H9 (cell line): ENCODE measurements around the gene ATOH7. TPM values are rescaled to one million over a fixed set of nuclear protein-coding genes. Genes with fewer than 3 reads are reported as not detected.

Experiments
- DNase-seq: peaks from one replicate; pipeline ENCODE4 v3.0.0-alpha.2; 2017
- H2AFZ ChIP-seq: one replicate; pipeline ENCODE4 v1.6.1; 2013; ENCODE audit warnings: mild to moderate bottlenecking, low read length, control low read depth, moderate library complexity
- H2AK5ac ChIP-seq: 2 replicates; pipeline ENCODE4 v1.6.1; 2013; ENCODE audit warnings: low read length, control low read depth, mixed read lengths; ENCODE audit not compliant: insufficient read length
- H2BK120ac ChIP-seq: one replicate; pipeline ENCODE4 v1.6.1; 2013; ENCODE audit warnings: low read depth, mild to moderate bottlenecking, low read length, control low read depth, inconsistent platforms; ENCODE audit not compliant: poor library complexity, severe bottlenecking
- H2BK12ac ChIP-seq: 2 replicates; pipeline ENCODE4 v1.6.1; 2013; ENCODE audit warnings: low read length, control low read depth, mixed read lengths, low read depth; ENCODE audit not compliant: insufficient read length
- H2BK15ac ChIP-seq: 2 replicates; pipeline ENCODE4 v1.6.1; 2013; ENCODE audit warnings: low read depth, low read length, control low read depth
- H2BK20ac ChIP-seq: one replicate; pipeline ENCODE4 v1.6.1; 2013; ENCODE audit warnings: low read depth, mild to moderate bottlenecking, low read length, control low read depth, inconsistent platforms; ENCODE audit not compliant: poor library complexity, severe bottlenecking
- H2BK5ac ChIP-seq: 2 replicates; pipeline ENCODE4 v1.6.1; 2013; ENCODE audit warnings: low read length, control low read depth, mixed read lengths; ENCODE audit not compliant: insufficient read length
- H3K14ac ChIP-seq: 2 replicates; pipeline ENCODE4 v1.6.1; 2013; ENCODE audit warnings: low read length, control low read depth; ENCODE audit not compliant: insufficient read depth
- H3K18ac ChIP-seq: 2 replicates; pipeline ENCODE4 v1.6.1; 2013; ENCODE audit warnings: low read depth, mild to moderate bottlenecking, mixed read lengths, low read length, control low read depth; ENCODE audit not compliant: insufficient read length
- H3K23ac ChIP-seq: 2 replicates; pipeline ENCODE4 v1.6.1; 2013; ENCODE audit warnings: low read length, control low read depth, mixed read lengths, low read depth; ENCODE audit not compliant: insufficient read length
- H3K23me2 ChIP-seq: 2 replicates; pipeline ENCODE4 v1.6.1; 2013; ENCODE audit warnings: low read depth, mild to moderate bottlenecking, mixed read lengths, low read length, control low read depth; ENCODE audit not compliant: insufficient read length, poor library complexity, severe bottlenecking
- H3K27ac ChIP-seq: 2 replicates; pipeline ENCODE4 v1.5.1; 2013; ENCODE audit warnings: low read length, control low read depth, mixed read lengths, low read depth; ENCODE audit not compliant: insufficient read length
- H3K27me3 ChIP-seq: 2 replicates; pipeline ENCODE4 v1.6.1; 2013; ENCODE audit warnings: low read length, control low read depth, inconsistent platforms; ENCODE audit not compliant: insufficient read depth
- H3K4ac ChIP-seq: 2 replicates; pipeline ENCODE4 v1.6.1; 2013; ENCODE audit warnings: low read depth, mild to moderate bottlenecking, control low read depth, inconsistent platforms, low read length, moderate library complexity
- H3K4me1 ChIP-seq: 2 replicates; pipeline ENCODE4 v1.6.1; 2013; ENCODE audit warnings: low read length, control low read depth, inconsistent platforms; ENCODE audit not compliant: insufficient read depth
- H3K4me2 ChIP-seq: 2 replicates; pipeline ENCODE4 v1.6.1; 2013; ENCODE audit warnings: low read length, control low read depth, mixed read lengths; ENCODE audit not compliant: insufficient read length, insufficient read depth
- H3K56ac ChIP-seq: 2 replicates; pipeline ENCODE4 v1.6.1; 2013; ENCODE audit warnings: low read depth, mild to moderate bottlenecking, mixed read lengths, low read length, control low read depth; ENCODE audit not compliant: insufficient read length
- H3K79me1 ChIP-seq: 2 replicates; pipeline ENCODE4 v1.6.1; 2013; ENCODE audit warnings: low read depth, mild to moderate bottlenecking, moderate library complexity, low read length, control low read depth, inconsistent platforms; ENCODE audit not compliant: insufficient read depth, poor library complexity, severe bottlenecking
- H3K79me2 ChIP-seq: 2 replicates; pipeline ENCODE4 v1.6.1; 2013; ENCODE audit warnings: low read length, control low read depth, inconsistent platforms; ENCODE audit not compliant: insufficient read depth
- H3K9ac ChIP-seq: 2 replicates; pipeline ENCODE4 v1.6.1; 2013; ENCODE audit warnings: low read length, control low read depth, mixed read lengths; ENCODE audit not compliant: insufficient read length; ENCODE audit errors: extremely low read depth
- H3K9me3 ChIP-seq: one replicate; pipeline ENCODE4 v1.6.1; 2013; ENCODE audit warnings: low read depth, low read length, inconsistent platforms; ENCODE audit not compliant: control insufficient read depth
- H3T11ph ChIP-seq: one replicate; pipeline ENCODE4 v1.6.1; 2013; ENCODE audit warnings: mild to moderate bottlenecking, low read length, control low read depth, inconsistent platforms
- H4K20me1 ChIP-seq: one replicate; pipeline ENCODE4 v1.6.1; 2013; ENCODE audit not compliant: control insufficient read depth, insufficient read length, insufficient read depth
- H4K5ac ChIP-seq: 2 replicates; pipeline ENCODE4 v1.6.1; 2013; ENCODE audit warnings: low read depth, mild to moderate bottlenecking, mixed read lengths, low read length, control low read depth; ENCODE audit not compliant: insufficient read length
- H4K8ac ChIP-seq: replicated peaks from 2 replicates; pipeline ENCODE4 v1.6.1; 2013; ENCODE audit warnings: low read length, control low read depth, mixed read lengths, low read depth; ENCODE audit not compliant: insufficient read length
- H4K91ac ChIP-seq: 2 replicates; pipeline ENCODE4 v1.6.1; 2013; ENCODE audit warnings: low read depth, mild to moderate bottlenecking, moderate library complexity, mixed read lengths, low read length, control low read depth; ENCODE audit not compliant: insufficient read length
- H3K27ac Mint-ChIP-seq, 3 experiments: 2 replicates in 2 of 3; 3 replicates in 1 of 3; pipeline ENCODE4 v1.8.0; 2020 to 2021; ENCODE audit warnings: mixed read lengths in 3 of 3, mild to moderate bottlenecking in 1 of 3, moderate library complexity in 1 of 3
- H3K27me3 Mint-ChIP-seq: 2 replicates; pipeline ENCODE4 v1.8.0; 2021; ENCODE audit warnings: low read depth, mild to moderate bottlenecking, moderate library complexity, mixed read lengths
- H3K36me3 Mint-ChIP-seq, 3 experiments: 2 replicates in 2 of 3; 3 replicates in 1 of 3; pipeline ENCODE4 v1.8.0; 2020 to 2021; ENCODE audit warnings: low read depth in 3 of 3, mixed read lengths in 3 of 3; ENCODE audit not compliant: insufficient read depth in 1 of 3
- H3K4me1 Mint-ChIP-seq, 2 experiments: 2 replicates each; pipeline ENCODE4 v1.8.0; 2020; ENCODE audit warnings: mixed read lengths in 2 of 2
- H3K4me3 Mint-ChIP-seq, 2 experiments: 2 replicates in 1 of 2; 3 replicates in 1 of 2; pipeline ENCODE4 v1.8.0; 2020 to 2021; ENCODE audit warnings: mild to moderate bottlenecking in 2 of 2, mixed read lengths in 2 of 2, moderate library complexity in 1 of 2
- H3K9me3 Mint-ChIP-seq, 2 experiments: 2 replicates in 1 of 2; 3 replicates in 1 of 2; pipeline ENCODE4 v1.8.0; 2020; ENCODE audit warnings: mild to moderate bottlenecking in 2 of 2, mixed read lengths in 2 of 2, moderate library complexity in 1 of 2
- CTCF ChIP-seq: fragments of 200-600 bp; sonication (generic); conservative IDR thresholded peaks from 3 replicates; pipeline ENCODE4 v1.8.0; 2021; ENCODE audit warnings: antibody characterized with exemption, mild to moderate bottlenecking
- total RNA-seq: library from RNA; stranded (reverse); gene quantifications from 2 replicates; pipeline ENCODE4 v1.2.1, GENCODE V29; 2021

Gene ATOH7
- total RNA-seq, 1 experiment from 2014 or later: 0.20 TPM

GRCh38 chr10:68221196-68221595, 10.7 kb downstream of the ATOH7 start:
- Histone ChIP-seq H4K8ac (no peak overlapping the region), H3K4ac (no peak overlapping the region), H3K9me3 (no peaks in the 10 kb centered on the region), H3K56ac (no peak overlapping the region), H3K79me1 (no peaks in the 10 kb centered on the region), H3K23me2 (no peaks in the 10 kb centered on the region), H4K5ac (no peak overlapping the region), H2BK12ac (no peak overlapping the region), H2BK5ac (no peak overlapping the region), H4K91ac (no peak overlapping the region), H3T11ph (no peak overlapping the region), H3K4me1 (no peaks in the 10 kb centered on the region), H3K4me2 (no peak overlapping the region), H3K23ac (no peak overlapping the region), H2AK5ac (no peak overlapping the region), H3K9ac (no peak overlapping the region), H2AFZ (no peak overlapping the region), H3K27me3 (no peaks in the 10 kb centered on the region), H2BK120ac (no peak overlapping the region), H3K18ac (no peak overlapping the region), H4K20me1 (peaks cover 4% of the 10 kb centered on the region), H3K14ac (no peak overlapping the region), H2BK15ac (no peak overlapping the region), H2BK20ac (no peak overlapping the region), H3K79me2 (no peaks in the 10 kb centered on the region), H3K27ac (no peak overlapping the region)
- no peaks in the 10 kb centered on the region for H3K36me3 Mint-ChIP-seq
- H3K27me3 Mint-ChIP-seq: no peaks in the 10 kb centered on the region
- no peak for TF ChIP-seq CTCF
- H3K4me1 Mint-ChIP-seq: no peaks in the 10 kb centered on the region; a peak in 1 of 4 replicates
- no peaks in the 10 kb centered on the region; a peak in 1 of 5 replicates for H3K9me3 Mint-ChIP-seq
- no peak overlapping the region for H3K27ac Mint-ChIP-seq
- H3K4me3 Mint-ChIP-seq: no peak overlapping the region
- no peak for DNase-seq
